Esophagus squamous epithelium (tissue), 5 donors: Measurements from ENCODE around the gene SAMM50. TPM values are rescaled to one million over a fixed set of nuclear protein-coding genes. Genes with fewer than 3 reads are reported as not detected.
A peak's percentile ranks its signal among the peaks of the same experiment; 100 is the strongest.

Experiments used
- DNase-seq: peaks from one replicate; lab custom pipeline; 2025; lab: John Stamatoyannopoulos, UW
- H3K27ac ChIP-seq, 4 donors: fragments of 200-600 bp; sonication (generic); one replicate each; pipeline ENCODE4 v1.5.1; 2016 to 2019; ENCODE audit warnings: mild to moderate bottlenecking in 1 of 4
- H3K27me3 ChIP-seq, 4 donors: fragments of 200-600 bp; sonication (generic); 1 replicate in 3 of 4; 2 replicates in 1 of 4; pipeline versions ENCODE4 v1.5.1 to v1.6.0; 2017 to 2021; ENCODE audit warnings: antibody characterized with exemption in 1 of 4
- H3K36me3 ChIP-seq, 3 donors: fragments of 200-600 bp; sonication (generic); one replicate each; pipeline ENCODE4 v1.5.1; 2016 to 2019
- H3K4me1 ChIP-seq, 3 donors: fragments of 200-600 bp; sonication (generic); one replicate each; pipeline ENCODE4 v1.5.1; 2017 to 2019
- H3K4me3 ChIP-seq, 4 donors: fragments of 200-600 bp; sonication (generic); 1 replicate in 3 of 4; 2 replicates in 1 of 4; pipeline ENCODE4 v1.5.1; 2016 to 2019; ENCODE audit warnings: mild to moderate bottlenecking in 2 of 4, moderate library complexity in 1 of 4
- H3K9me3 ChIP-seq, 3 donors: fragments of 200-600 bp; sonication (generic); one replicate each; pipeline ENCODE4 v1.5.1; 2016 to 2019
- POLR2A ChIP-seq, 4 donors: fragments of 450-650 bp; IDR thresholded peaks; one replicate each; pipeline ENCODE4 v1.6.1; 2017; ENCODE audit warnings: antibody characterized with exemption in 4 of 4, mild to moderate bottlenecking in 4 of 4, moderate library complexity in 3 of 4
- WGBS, 2 donors: methylation state at CpG; one replicate each; pipeline ENCODE4 v1.1.5; 2018; 5-methylcytosine and 5-hydroxymethylcytosine counted together
- intact Hi-C: fragments of 100-400 bp; cut with DNase I; formaldehyde crosslinking; loops from one replicate; pipeline ENCODE4 v1.15.0; 2022
- total RNA-seq, 4 donors: library from RNA; depleted of rRNA; stranded (reverse); fragments of >200 nt; gene quantifications; one replicate each; pipeline ENCODE4 v1.1.0, GENCODE V29; 2016
- TF ChIP-seq, protein P1 (sequence below), 6 experiments: fragments of 450-650 bp in 4 of 6; fragments of 200-600 bp in 2 of 6; sonication (generic) in 2 of 6; IDR thresholded peaks; one replicate each; pipeline ENCODE4 v1.5.1; 2016 to 2019; ENCODE audit warnings: antibody characterized with exemption in 6 of 6, mild to moderate bottlenecking in 4 of 6, moderate library complexity in 4 of 6
- donor health status: DM: yes; HTN: yes; CAD: no.

SAMM50 gene
- total RNA-seq, 4 donors from 2014 or later = 24.4 to 45.5 (median 34.3) TPM

DNA sequence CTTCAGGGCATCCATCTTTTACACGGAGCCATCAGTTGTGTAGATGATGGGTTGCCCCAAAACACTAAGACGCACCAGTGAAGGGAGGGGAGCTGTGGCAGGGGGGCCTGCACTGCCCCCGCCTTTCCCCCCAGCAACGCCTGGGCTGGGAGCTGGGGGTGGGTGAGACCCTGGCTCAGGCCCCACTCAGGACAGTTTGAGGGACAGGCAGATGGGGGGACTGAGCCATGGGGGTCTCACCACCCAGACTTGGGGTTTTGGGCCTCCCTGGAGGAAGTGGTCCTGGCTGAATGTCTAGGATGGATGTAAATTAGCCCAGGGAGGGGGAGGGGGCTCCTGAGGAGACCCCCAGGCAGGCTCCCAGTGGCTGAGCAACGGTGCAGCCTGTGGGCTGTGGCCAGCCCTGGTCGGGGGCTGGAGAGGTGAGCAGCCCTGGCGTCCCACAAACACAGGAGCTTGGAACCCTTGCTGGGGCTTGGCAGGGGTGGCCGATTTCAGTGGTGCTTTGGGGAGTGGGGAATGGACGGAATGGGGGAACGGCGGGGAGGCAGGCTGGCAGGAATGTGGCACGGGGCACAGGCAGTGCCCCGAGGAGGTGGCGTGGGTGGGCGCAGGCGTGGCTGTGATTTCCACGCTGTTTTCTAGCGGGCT is 74.9 kb downstream of the SAMM50 start:
- Histone ChIP-seq H3K4me3 (no peak overlapping the region), H3K36me3 (no peaks in the 10 kb centered on the region), H3K27me3 (peaks cover 0 to 20% (median 0%) of the 10 kb centered on the region in 4 donors), H3K27ac (peak overlapping the region in 3 of 4 donors; percentile 37 to 50 (median 47)), H3K4me1 (peaks cover 0 to 32% (median 12%) of the 10 kb centered on the region in 3 donors), H3K9me3 (no peaks in the 10 kb centered on the region)
- no peak for DNase-seq
- 63 to 90% methylated on average over 3 to 13 of the region's 18 CpGs for WGBS, 2 donors
- intact Hi-C loops = no loop called here
- TF ChIP-seq, protein P1, sequence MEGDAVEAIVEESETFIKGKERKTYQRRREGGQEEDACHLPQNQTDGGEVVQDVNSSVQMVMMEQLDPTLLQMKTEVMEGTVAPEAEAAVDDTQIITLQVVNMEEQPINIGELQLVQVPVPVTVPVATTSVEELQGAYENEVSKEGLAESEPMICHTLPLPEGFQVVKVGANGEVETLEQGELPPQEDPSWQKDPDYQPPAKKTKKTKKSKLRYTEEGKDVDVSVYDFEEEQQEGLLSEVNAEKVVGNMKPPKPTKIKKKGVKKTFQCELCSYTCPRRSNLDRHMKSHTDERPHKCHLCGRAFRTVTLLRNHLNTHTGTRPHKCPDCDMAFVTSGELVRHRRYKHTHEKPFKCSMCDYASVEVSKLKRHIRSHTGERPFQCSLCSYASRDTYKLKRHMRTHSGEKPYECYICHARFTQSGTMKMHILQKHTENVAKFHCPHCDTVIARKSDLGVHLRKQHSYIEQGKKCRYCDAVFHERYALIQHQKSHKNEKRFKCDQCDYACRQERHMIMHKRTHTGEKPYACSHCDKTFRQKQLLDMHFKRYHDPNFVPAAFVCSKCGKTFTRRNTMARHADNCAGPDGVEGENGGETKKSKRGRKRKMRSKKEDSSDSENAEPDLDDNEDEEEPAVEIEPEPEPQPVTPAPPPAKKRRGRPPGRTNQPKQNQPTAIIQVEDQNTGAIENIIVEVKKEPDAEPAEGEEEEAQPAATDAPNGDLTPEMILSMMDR (IDR thresholded peaks at IDR 0.05) = no peak
- no peak for TF ChIP-seq POLR2A (IDR thresholded peaks at IDR 0.05)

DNA sequence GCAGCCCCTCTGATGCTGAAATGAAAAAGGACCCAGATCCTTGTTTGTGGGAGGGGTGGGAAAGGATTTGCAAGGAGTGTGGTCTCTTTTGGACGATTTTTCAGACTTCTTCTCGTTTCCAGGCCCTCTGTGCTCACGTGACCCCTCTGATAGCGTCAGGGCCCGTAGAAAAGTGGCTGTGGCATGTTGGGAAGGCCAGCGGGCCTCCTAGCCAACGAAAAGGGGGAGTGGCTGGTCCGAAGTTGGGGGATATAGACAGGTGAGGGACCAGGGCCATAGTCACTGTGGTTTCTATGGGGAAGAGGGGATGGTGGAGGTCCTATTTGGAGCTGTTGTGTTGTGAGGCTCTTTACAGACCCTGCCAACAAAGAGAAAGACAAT is 75.5 kb downstream of the SAMM50 start:
- Histone ChIP-seq H3K9me3 (no peaks in the 10 kb centered on the region), H3K36me3 (no peaks in the 10 kb centered on the region), H3K4me1 (peaks cover 0 to 27% (median 6%) of the 10 kb centered on the region in 3 donors), H3K4me3 (no peak overlapping the region), H3K27me3 (peaks cover 0 to 15% (median 0%) of the 10 kb centered on the region in 4 donors), H3K27ac (peak overlapping the region in 3 of 4 donors; percentile 37 to 50 (median 47))
- 59 to 64% methylated on average over 3 to 8 of the region's 8 CpGs for WGBS, 2 donors
- TF ChIP-seq, protein P1 (IDR thresholded peaks at IDR 0.05) = no peak
- TF ChIP-seq POLR2A (IDR thresholded peaks at IDR 0.05) = no peak
- no peak for DNase-seq
- intact Hi-C loops = no loop called here

DNA sequence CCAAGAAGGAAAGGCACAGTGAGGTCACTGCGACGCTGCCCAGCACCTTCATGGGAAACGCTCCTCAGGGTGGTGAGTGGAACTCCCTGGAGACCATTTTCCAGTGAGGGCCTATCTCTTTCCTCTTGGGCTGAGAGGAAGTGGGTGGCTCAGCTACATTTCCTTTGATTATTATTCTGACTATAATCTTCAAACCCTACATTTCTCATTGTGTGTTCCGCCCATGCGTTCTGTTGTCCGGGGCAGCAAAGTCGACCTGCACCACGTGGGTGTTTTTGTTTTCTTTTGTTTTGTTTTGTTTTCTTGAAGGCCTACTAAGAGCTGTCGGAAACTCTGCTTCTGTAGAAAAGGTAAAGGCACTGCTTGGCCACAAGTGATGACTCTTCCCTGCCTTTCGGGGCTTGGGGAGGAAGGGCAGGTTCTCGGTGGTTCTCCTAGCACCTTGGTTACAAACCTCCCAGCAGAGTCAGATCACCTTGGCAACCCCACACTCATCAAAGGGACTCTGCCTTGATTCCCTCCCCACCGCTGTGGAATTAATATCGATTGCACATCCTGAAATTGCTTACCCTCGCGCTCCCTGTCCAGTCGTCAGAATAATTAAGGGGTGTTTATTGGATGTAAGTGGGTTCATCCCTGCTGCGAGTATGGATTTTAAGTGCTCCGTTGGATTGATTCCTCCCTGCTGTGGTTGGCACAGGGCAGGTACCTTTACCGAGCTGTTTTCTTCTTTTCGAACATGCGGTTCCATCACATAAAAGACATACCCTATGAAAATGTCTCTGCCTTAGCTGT is 76.1 kb downstream of the SAMM50 start:
- no peak for DNase-seq
- no peak for TF ChIP-seq POLR2A (IDR thresholded peaks at IDR 0.05)
- TF ChIP-seq, protein P1 (IDR thresholded peaks at IDR 0.05) = no peak
- H3K27ac ChIP-seq = peak overlapping the region in 3 of 4 donors; percentile 37 to 50 (median 47)
- H3K9me3 ChIP-seq = no peaks in the 10 kb centered on the region
- intact Hi-C loops = no loop called here
- H3K27me3 ChIP-seq = peaks cover 0 to 9% (median 0%) of the 10 kb centered on the region in 4 donors
- H3K4me1 ChIP-seq = peaks cover 0 to 20% (median 5%) of the 10 kb centered on the region in 3 donors
- WGBS, 2 donors = 69 to 71% methylated on average over 17 to 21 of the region's 21 CpGs
- no peak overlapping the region for H3K4me3 ChIP-seq
- no peaks in the 10 kb centered on the region for H3K36me3 ChIP-seq

DNA sequence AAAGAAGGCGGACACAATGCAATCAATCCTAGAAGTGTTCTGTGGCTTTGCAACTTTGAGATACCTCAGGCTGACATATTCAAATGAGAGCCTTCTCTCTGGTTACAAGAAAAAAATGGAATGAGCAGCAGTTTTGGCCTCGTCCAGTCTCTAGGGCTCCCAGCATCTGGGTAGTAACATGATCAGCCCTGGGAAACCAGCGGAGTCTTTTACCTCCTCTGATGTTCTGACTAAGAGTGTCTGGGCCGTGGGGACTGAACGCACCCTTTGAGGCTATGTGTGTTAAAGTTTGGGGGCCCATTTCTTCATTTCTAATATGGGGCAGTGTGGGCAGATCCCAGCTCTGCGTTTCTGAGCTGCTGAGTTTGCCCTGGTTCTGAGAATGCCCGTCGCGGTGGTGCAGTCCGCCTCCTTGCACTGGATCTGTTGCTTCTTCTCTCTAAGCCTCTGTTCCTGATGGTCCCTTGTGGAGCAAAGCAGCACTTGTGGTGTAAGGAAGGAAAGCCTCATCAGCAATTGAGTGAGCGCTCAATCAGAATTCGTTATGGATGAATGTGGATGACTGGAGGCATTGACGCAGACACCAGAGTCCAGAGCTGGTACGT is 77.0 kb downstream of the SAMM50 start:
- Histone ChIP-seq H3K27ac (peak overlapping the region in 2 of 4 donors; percentile 30 to 39), H3K27me3 (peaks cover 0 to under 1% (median 0%) of the 10 kb centered on the region in 4 donors), H3K4me1 (peaks cover 3 to 19% (median 6%) of the 10 kb centered on the region in 3 donors), H3K4me3 (no peak overlapping the region), H3K36me3 (no peaks in the 10 kb centered on the region), H3K9me3 (no peaks in the 10 kb centered on the region)
- TF ChIP-seq, protein P1 (IDR thresholded peaks at IDR 0.05) = no peak
- TF ChIP-seq POLR2A (IDR thresholded peaks at IDR 0.05) = no peak
- no peak for DNase-seq
- 71 to 74% methylated on average over 9 to 14 of the region's 14 CpGs for WGBS, 2 donors
- intact Hi-C loops = no loop called here
